ENCODE data around the gene SEZ6.

- TF ChIP-seq CTCF (IDR thresholded peaks at IDR 0.05): no peak
- no peak for TF ChIP-seq POLR2AphosphoS5 (IDR thresholded peaks at IDR 0.05; ENCODE audit: insufficient read depth in 1 of 2, low read depth in 1 of 2)
- TF ChIP-seq POLR2A (IDR thresholded peaks at IDR 0.05): no peak
Measured at GRCh38 chr17:28906706-28907438, 99.0 kb downstream of the SEZ6 start.

All from vagina (tissue), 2 donors.